ENCODE data around the gene TNS3. TPM values are rescaled to one million over a fixed set of nuclear protein-coding genes. Genes with fewer than 3 reads are reported as not detected.

TNS3 gene
- total RNA-seq, 1 donor from 2014 or later, result 41.2 TPM

GRCh38 chr7:47327346-47327697, 254.6 kb downstream of the TNS3 start:
- no peak for DNase-seq (ENCODE audit: low read depth)
- no peak overlapping the region for H3K4me3 ChIP-seq (ENCODE audit: low read depth, low read length)
- no peaks in the 10 kb centered on the region for H3K27me3 ChIP-seq (ENCODE audit: control insufficient read depth, insufficient read depth, low read length)
- H3K36me3 ChIP-seq (ENCODE audit: control insufficient read depth, insufficient read depth, low read length), result no peaks in the 10 kb centered on the region
- no peak for TF ChIP-seq CTCF (IDR thresholded peaks at IDR 0.05; ENCODE audit: insufficient read depth, low read length, poor library complexity, severe bottlenecking)

GRCh38 chr7:47326808-47327207, 255.1 kb downstream of the TNS3 start:
- no peak overlapping the region for H3K4me3 ChIP-seq (ENCODE audit: low read depth, low read length)
- no peaks in the 10 kb centered on the region for H3K27me3 ChIP-seq (ENCODE audit: control insufficient read depth, insufficient read depth, low read length)
- H3K36me3 ChIP-seq (ENCODE audit: control insufficient read depth, insufficient read depth, low read length), result no peaks in the 10 kb centered on the region
- no peak for TF ChIP-seq CTCF (IDR thresholded peaks at IDR 0.05; ENCODE audit: insufficient read depth, low read length, poor library complexity, severe bottlenecking)
- DNase-seq (ENCODE audit: low read depth), result no peak

GRCh38 chr7:47326220-47326619, 255.7 kb downstream of the TNS3 start:
- peak; percentile 49 for TF ChIP-seq CTCF (IDR thresholded peaks at IDR 0.05; ENCODE audit: insufficient read depth, low read length, poor library complexity, severe bottlenecking)
- H3K4me3 ChIP-seq (ENCODE audit: low read depth, low read length), result no peak overlapping the region

GRCh38 chr7:47325337-47325736, 256.6 kb downstream of the TNS3 start:
- Histone ChIP-seq H3K27me3 (ENCODE audit: control insufficient read depth, insufficient read depth, low read length) (no peaks in the 10 kb centered on the region), H3K36me3 (ENCODE audit: control insufficient read depth, insufficient read depth, low read length) (no peaks in the 10 kb centered on the region), H3K4me3 (ENCODE audit: low read depth, low read length) (no peak overlapping the region)
- DNase-seq (ENCODE audit: low read depth), result no peak
- no peak for TF ChIP-seq CTCF (IDR thresholded peaks at IDR 0.05; ENCODE audit: insufficient read depth, low read length, poor library complexity, severe bottlenecking)

More at GRCh38 chr7:47326220-47326619, 255.7 kb downstream of the TNS3 start:
- DNase-seq (ENCODE audit: low read depth), result peak; percentile 58
- no peaks in the 10 kb centered on the region for H3K27me3 ChIP-seq (ENCODE audit: control insufficient read depth, insufficient read depth, low read length)
- H3K36me3 ChIP-seq (ENCODE audit: control insufficient read depth, insufficient read depth, low read length), result no peaks in the 10 kb centered on the region

- H3K36me3 ChIP-seq (ENCODE audit: control insufficient read depth, insufficient read depth, low read length), result peaks cover 1% of the 10 kb centered on the region
- DNase-seq (ENCODE audit: low read depth), result no peak
- H3K27me3 ChIP-seq (ENCODE audit: control insufficient read depth, insufficient read depth, low read length), result no peaks in the 10 kb centered on the region
- no peak overlapping the region for H3K4me3 ChIP-seq (ENCODE audit: low read depth, low read length)
- TF ChIP-seq CTCF (IDR thresholded peaks at IDR 0.05; ENCODE audit: insufficient read depth, low read length, poor library complexity, severe bottlenecking), result no peak
Measured at GRCh38 chr7:47323904-47324303, 258.0 kb downstream of the TNS3 start.

- no peak for TF ChIP-seq CTCF (IDR thresholded peaks at IDR 0.05; ENCODE audit: insufficient read depth, low read length, poor library complexity, severe bottlenecking)
- no peak for DNase-seq (ENCODE audit: low read depth)
- Histone ChIP-seq H3K36me3 (ENCODE audit: control insufficient read depth, insufficient read depth, low read length) (peaks cover 1% of the 10 kb centered on the region), H3K4me3 (ENCODE audit: low read depth, low read length) (no peak overlapping the region), H3K27me3 (ENCODE audit: control insufficient read depth, insufficient read depth, low read length) (no peaks in the 10 kb centered on the region)
Measured at GRCh38 chr7:47322731-47323130, 259.2 kb downstream of the TNS3 start.
